ENCODE data around the gene ERC1.

DNA sequence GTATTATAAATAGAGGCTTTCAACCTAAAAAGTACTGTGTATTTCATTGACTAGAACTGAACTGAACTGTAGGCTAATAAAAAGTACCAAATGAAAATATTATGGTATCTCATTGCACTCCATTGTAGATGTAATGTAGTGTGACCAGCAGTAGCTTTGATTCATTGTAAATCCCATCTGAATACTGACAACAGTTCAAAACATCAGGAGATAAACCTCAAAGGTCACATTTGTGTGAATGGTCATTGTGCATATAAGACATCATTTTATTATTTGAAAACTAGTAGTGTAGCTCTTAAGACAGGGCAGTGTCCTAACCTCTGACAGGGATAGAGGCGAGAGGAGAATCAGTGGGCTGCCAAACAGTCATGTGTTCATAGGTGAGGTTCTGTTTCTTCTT is 316.8 kb downstream of the ERC1 start:
- TF ChIP-seq, protein P1, sequence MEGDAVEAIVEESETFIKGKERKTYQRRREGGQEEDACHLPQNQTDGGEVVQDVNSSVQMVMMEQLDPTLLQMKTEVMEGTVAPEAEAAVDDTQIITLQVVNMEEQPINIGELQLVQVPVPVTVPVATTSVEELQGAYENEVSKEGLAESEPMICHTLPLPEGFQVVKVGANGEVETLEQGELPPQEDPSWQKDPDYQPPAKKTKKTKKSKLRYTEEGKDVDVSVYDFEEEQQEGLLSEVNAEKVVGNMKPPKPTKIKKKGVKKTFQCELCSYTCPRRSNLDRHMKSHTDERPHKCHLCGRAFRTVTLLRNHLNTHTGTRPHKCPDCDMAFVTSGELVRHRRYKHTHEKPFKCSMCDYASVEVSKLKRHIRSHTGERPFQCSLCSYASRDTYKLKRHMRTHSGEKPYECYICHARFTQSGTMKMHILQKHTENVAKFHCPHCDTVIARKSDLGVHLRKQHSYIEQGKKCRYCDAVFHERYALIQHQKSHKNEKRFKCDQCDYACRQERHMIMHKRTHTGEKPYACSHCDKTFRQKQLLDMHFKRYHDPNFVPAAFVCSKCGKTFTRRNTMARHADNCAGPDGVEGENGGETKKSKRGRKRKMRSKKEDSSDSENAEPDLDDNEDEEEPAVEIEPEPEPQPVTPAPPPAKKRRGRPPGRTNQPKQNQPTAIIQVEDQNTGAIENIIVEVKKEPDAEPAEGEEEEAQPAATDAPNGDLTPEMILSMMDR (IDR thresholded peaks at IDR 0.05), result no peak
- no peak for TF ChIP-seq POLR2A (IDR thresholded peaks at IDR 0.05)
